ENCODE data around the gene FREM3.

Gene FREM3

GRCh38 chr4:143668930-143669552 is 31.4 kb downstream of the FREM3 start:
- peak overlapping the region; percentile 26 for H3K27ac ChIP-seq
- no peak for TF ChIP-seq ZFX (IDR thresholded peaks at IDR 0.05; ENCODE audit: borderline replicate concordance)

GRCh38 chr4:143667461-143667860 is 33.0 kb downstream of the FREM3 start:
- H3K27ac ChIP-seq: no peak overlapping the region
- no peak for TF ChIP-seq CTCF (IDR thresholded peaks at IDR 0.05)
- no peak for TF ChIP-seq ZFX (IDR thresholded peaks at IDR 0.05; ENCODE audit: borderline replicate concordance)

DNA sequence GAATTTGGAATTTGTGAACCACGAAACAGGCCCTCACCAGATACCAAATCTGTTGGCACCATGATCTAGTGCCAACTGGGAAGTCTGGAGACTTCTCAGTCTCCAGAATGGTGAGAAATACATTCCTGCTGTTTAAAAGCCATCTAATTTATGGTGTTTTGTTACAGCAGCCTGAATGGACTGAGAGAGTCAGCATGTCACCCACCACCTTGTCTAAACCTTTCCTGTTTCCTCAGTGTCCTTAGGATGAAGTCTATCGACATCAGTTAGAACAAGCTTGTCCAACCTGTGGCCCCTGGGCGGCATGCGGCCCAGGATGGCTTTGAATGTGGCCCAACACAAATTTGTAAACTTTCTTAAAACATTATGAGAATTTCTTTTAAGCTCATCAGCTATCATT is 42.1 kb downstream of the FREM3 start:
- H3K27ac ChIP-seq: no peak overlapping the region

DNA sequence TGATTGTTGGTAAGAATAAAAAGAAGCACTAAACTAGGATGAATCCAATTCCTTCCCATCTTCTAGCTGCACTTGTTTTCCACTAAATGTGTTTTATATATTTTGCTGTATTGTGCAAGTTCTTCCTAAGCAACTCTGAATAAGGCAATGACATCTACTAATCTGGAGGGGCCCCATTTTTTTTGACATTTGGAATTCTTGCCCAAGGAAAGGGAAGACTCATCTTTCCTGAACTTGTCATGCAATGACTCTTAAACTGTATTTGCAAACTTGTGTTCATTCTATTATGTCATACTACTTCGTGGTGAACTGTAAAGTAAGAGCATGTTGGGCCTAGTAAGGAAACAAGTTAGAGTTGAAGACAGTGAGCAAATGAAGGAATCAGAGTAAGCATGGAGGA is 45.9 kb downstream of the FREM3 start:
- no peak overlapping the region for H3K27ac ChIP-seq

More for the DNA sequence above, 42.1 kb downstream of the FREM3 start:
- TF ChIP-seq CTCF (IDR thresholded peaks at IDR 0.05) (no peak), ZFX (IDR thresholded peaks at IDR 0.05; ENCODE audit: borderline replicate concordance) (no peak)

DNA sequence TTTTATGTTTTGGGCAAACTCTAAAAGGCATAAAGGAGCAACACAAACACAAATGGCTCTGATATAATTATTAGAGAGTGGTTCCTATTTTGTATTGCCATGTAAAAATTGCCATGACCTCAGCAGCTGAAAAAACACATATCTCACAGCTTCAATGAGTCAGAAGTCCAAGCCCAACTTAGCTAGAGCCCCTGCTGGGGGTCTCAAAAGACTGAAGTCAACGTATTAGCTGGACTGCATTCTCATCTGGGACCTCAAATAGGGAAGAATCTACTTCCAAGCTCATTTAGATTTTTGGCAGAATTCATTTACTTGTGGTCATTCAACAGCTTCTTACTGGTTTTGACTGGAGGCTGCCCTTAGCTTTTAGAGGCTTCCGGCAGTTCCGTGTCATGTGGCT is 47.4 kb downstream of the FREM3 start:
- TF ChIP-seq ZFX (IDR thresholded peaks at IDR 0.05; ENCODE audit: borderline replicate concordance) (no peak), CTCF (IDR thresholded peaks at IDR 0.05) (no peak)
- no peak overlapping the region for H3K27ac ChIP-seq

More for the DNA sequence above, 45.9 kb downstream of the FREM3 start:
- TF ChIP-seq ZFX (IDR thresholded peaks at IDR 0.05; ENCODE audit: borderline replicate concordance) (no peak), CTCF (IDR thresholded peaks at IDR 0.05) (no peak)

DNA sequence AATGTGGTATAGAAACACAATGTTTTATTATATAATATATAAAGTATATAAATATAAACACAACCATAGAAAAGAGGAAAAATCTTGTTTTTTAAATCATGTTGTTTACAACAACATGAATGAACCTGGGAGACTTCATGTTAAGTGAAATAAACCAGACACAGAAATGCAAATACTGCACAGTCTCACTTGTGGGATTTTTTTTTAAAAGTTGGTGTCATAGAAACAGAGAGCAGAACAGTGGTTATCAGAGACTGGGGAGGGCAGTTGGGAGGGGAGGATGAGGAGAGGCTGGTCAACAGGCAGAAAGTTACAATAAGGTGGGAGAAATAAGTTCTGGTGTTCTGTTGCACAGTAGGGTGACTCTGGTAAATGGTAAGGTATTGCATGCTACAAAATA is 57.1 kb downstream of the FREM3 start:
- TF ChIP-seq CTCF (IDR thresholded peaks at IDR 0.05) (no peak), ZFX (IDR thresholded peaks at IDR 0.05; ENCODE audit: borderline replicate concordance) (no peak)

GRCh38 chr4:143642611-143643010 is 57.9 kb downstream of the FREM3 start:
- no peak overlapping the region for H3K27ac ChIP-seq
- TF ChIP-seq ZFX (IDR thresholded peaks at IDR 0.05; ENCODE audit: borderline replicate concordance) (no peak), CTCF (IDR thresholded peaks at IDR 0.05) (no peak)

More for the DNA sequence above, 57.1 kb downstream of the FREM3 start:
- no peak overlapping the region for H3K27ac ChIP-seq

DNA sequence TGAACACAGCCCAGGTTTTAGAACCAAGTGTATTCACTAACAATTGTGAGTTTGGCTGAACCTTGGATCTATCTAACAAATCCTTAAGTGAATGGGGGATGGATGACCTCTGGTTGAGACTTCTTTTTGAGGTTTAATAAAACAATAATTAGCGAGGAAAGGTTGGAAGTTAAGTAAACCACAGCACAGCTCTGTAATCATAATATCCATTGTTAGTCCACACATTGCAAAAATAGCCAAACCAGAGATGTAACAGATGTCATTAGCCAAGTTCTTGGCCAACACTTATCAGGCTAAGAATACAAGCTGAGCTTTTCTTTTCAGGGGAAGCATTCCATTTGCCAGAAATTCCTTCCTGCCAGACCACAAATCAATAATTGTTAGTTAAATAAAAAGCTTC is 59.1 kb downstream of the FREM3 start:
- no peak overlapping the region for H3K27ac ChIP-seq
- TF ChIP-seq ZFX (IDR thresholded peaks at IDR 0.05; ENCODE audit: borderline replicate concordance): no peak
- TF ChIP-seq CTCF (IDR thresholded peaks at IDR 0.05): no peak
